AG08395 (cell line): ENCODE results near the gene FBN1.

Experiments
- DNase-seq: peaks from one replicate; pipeline ENCODE4 v3.0.0; 2012; ENCODE audit warnings: mixed read lengths, low spot score

FBN1 gene

DNA sequence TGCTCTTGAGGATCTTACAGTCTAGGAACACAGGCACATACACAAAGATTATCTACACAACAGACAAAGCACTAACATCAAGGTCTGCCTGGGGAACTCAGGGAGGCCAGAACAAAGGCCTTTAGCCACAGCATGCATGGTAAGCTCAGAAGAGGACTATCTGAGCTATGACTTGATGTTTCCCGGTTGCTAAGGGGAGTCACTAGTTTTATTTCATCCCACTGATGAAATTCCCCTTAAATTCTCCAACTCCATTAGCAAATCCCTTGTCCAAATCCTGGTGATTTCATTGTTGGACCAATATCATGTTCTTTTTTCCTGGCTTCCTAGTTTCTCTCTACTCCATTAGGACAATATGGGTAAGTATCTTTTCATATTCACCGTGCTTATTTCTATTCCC lies 23.3 kb downstream of the FBN1 start:
- no peak for DNase-seq

DNA sequence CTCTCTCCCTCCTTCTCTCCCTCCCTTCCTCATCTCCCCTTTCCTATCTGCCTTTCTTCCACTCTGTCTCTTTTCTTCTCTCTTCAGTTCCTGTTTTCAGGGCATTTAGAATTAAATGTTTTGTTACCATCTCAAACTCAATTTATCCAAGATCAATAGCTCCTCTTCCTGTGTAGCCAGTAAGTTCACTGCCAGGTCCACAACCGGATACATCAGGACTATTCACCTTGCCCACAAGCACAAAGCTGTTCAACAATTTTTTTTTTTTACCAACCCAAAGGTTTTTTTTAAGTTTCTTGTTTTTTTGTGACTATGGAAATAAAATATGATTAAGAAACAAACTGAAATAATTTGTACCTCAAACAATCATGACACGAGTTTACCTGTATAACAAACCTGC lies 26.1 kb downstream of the FBN1 start:
- DNase-seq, result no peak

DNA sequence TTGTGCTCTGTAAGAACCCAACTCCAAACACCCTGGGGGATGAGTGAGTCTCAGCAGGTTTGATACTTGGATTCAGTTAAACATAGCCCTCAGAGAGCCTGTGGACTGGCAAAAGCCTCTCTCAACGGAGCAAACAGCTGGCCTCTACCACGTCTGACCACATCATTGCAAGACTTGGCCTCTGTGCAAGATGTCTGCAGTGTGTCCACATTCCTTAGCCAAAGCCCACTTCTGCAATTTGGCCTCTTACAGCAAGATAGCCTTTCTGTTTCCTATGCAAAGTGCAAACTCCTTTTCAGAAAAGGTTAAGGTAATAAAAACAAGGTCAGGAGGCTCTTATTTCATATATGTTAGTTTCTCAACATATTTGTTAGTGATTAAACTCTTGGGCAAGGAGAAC lies 27.9 kb downstream of the FBN1 start:
- peak; percentile 70 for DNase-seq

DNA sequence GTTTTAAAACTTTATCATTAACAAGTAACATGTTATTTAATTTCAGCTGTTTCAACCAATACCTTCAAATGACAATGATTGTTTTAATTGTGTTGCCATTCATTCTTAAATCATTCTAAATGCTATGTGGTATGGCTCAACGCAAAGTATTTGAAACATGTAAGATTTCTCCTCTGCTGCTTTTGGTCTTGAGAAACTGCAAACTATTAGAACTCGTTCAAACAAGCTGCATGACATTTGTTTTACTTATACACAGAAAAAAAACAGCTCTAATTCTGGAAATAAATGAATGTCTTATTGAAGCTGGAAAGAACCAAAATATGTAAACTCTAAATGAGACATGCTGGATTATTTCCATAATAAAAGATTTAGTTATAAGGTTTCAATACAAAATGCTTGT lies 29.3 kb downstream of the FBN1 start:
- no peak for DNase-seq

DNA sequence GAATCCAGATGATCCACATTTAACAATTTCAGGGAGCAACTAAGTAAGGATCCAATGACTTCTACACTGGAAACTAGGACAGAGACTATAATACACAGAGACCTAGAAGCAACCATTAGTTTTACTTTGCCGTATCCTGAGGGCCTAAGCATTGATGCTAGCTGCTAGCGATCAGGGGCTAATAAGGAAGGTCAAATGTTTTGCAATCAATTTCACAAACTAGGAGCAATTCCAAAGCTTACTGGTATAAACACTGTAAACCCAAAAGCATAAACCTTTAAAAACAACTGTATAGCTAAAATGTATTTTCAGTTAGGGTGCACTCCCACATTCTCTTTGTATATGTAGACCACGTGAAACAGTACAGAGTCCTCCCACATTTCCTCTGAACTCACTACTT lies 31.5 kb downstream of the FBN1 start:
- DNase-seq, result no peak

DNA sequence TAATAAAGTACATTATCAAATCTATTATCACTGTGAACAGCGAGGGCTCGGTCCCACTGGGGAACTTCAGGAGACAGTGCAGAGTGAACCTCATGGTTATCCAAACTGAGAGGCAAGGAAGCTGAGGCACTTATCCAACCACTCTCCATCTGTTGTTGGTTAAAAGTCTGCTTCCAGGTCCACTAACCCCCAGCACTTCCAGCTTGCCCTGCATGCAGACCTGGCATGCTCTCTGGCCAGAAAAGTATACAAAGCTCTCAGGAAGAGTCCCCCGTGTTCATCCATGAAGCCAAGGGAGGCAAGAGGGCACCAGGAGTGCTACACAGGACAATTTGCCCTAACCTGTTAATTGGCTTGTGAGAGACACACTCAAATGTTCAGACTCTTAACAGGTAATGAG lies 36.0 kb downstream of the FBN1 start:
- DNase-seq, result no peak

DNA sequence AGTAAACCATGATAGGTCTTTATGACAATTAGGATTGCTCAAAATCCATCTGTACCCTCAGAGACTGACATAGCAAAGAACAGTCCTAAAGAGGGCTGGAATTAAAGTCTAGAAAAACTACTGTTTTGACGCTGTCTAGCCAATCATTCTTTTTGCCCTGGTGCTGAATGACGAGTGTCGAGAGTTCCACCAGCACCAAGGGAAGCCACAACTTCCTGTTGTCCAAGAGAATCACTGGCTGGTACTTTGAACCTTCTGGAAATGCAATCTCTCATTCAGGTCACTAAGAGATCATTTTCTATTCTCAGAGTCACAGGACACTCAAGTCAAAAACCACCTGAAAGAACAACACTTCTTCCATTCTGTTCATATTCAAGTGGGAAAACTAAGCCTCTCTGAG lies 37.7 kb downstream of the FBN1 start:
- DNase-seq, result no peak

DNA sequence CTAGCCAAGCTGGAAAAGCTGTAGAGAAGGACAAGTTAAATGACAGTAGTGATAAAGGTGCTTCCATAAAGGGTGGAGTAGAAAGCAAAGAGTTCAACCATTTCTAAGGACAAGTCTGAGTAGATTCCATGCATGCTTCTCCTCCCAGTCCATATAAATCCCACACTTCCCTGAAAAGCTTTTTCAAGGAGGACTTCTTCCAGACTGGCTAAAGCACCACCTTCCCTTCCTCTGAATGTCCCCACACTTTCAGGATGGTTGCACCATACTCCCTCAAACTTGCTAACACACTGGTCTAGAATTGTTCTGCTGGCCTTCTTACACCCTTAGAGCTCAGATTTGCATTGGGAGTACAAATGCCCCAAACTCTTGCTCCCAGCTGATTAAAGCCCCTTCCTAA lies 40.9 kb downstream of the FBN1 start:
- DNase-seq, result no peak

DNA sequence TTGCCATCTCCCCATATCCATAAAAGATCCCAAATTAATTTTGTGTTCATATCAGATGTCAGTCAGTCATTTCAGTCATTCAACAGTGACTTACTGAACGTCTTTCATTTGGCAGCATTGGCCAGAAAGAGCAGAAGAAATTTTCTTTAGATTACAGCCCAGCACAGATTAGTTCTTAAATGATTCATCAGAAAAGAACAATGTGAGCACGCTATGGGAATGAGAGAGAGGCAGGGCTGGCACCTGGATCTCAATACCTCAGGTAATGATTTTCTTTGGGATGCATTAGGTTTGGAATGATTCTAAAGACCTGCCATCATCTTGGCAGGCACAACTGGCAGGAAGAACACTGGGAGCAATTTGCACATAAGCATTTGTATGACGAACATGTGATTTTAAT lies 41.6 kb downstream of the FBN1 start:
- DNase-seq, result no peak

DNA sequence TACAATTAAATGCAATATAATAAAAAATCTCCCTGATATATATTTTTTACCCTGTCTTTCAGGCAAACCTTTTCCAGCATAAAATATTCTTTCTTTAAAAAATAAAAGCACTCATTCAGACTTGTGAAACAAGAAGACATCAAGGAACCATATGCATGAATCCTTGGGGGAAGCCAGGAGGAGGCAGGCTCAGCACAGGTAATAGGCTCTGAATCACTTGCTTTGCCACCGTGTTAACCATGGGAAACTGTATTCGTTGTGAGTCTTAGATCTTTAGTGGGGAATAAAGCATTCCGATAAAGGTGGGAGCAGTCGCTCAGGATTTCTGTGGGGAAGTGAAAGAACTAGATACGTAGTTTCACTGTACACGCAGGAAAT lies 42.4 kb downstream of the FBN1 start:
- no peak for DNase-seq

DNA sequence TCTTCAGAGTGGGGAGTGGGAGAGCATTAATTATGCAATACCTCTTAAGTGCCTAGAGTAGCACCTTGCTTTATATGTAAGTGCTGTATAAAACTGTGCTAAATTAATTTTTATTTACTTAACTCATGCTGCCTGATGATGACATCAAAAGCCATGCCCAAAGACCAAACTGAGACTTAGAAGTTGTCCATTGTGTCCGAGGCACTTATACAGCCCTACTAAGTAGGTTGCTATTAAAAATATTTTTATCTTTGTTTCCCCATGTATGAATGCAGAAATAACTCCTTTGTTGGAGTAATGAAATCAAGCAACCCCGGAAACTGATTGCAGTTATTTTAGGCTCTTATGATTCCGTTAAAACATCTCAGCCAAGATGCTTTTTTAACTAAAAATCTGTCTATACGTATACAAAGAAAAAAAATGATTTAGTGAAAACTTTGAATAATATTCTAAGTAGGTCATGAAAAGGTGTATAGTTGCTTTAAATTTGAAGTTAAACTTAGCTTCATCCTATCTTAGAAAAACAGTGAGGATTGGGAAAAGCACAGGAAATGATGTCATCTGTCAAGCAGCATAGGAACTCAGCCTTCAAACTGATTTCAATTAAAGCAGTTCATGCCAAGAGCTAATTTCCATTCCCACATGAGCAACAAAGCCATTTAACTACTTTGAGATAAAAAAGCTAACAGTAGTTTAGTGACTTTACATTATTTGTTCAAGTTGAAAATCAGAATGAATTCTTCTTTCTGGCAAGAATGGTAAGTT lies 43.0 kb downstream of the FBN1 start:
- peak; percentile 65 for DNase-seq

DNA sequence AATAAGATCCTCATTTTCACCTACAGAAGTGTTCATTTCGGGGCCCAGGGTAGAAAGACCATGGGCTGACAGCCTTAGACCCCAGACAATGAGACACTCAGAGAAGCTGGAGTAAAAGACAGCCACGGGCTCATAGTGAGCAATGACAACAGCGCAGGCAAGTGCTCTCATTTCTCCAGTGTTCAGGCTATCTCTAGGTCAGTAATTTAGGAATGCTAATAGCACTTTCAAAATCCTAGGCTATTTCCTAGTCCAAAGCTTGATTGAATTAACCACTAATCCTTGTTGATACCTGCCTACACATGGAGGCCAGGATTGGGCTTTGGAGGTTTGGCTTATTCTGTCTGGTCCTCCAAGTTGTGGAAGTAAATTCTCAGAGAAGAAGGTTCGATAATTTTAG lies 44.4 kb downstream of the FBN1 start:
- DNase-seq, result no peak

DNA sequence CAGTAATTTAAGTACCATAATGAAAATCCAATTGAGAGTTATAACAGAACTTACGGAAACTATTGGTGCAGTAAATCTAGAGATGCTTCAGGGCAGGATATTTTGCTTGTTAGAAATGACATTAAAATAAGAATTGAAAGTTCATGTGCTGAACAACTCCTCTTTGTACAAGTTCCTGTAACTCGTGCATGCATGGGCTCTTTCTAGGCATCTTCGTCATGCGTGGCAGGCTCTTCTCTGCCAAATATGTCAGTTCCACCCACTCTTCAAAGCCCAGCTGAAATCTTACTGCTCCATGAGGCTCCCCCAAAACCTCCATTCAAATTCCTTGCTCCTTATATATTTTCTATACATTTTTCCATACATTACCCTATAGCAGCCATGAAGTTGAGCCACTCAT lies 48.7 kb downstream of the FBN1 start:
- DNase-seq, result no peak

DNA sequence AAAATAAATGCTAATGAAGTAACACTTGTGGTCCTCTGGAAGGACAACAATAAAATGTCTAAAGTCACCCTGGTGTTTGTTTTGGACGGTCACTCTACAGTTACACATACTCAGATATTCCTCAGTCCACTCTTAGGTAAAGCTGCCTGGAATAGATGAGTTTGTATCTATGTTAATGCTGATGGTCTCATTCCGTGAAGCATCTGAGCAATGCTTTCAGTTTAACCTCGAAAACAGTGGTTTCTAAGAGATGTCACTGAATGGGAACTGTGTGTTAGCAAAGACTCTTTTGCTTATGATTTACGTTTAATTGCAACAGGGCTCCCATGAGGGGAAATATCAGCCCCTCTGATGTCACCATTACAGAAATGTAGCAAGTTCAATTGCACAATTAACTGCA lies 49.1 kb downstream of the FBN1 start:
- DNase-seq, result no peak

DNA sequence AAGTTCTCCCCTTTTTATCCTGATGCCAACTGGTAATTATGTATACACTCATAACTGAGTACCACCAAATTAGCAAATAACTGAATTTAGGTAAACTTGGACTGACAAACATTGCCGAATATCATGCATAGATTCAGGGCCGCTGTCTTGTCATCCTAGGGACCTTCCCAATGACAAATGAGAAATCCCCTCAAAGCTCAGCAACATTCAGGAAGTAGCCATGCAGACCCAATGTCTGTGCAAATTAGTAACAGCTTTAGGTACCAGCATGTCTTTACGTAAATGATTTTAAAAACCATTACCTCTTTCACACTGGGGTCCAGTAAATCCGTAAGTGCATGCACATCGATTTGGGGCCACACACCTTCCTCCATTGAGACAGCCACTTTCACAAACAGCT lies 49.5 kb downstream of the FBN1 start:
- DNase-seq, result no peak

DNA sequence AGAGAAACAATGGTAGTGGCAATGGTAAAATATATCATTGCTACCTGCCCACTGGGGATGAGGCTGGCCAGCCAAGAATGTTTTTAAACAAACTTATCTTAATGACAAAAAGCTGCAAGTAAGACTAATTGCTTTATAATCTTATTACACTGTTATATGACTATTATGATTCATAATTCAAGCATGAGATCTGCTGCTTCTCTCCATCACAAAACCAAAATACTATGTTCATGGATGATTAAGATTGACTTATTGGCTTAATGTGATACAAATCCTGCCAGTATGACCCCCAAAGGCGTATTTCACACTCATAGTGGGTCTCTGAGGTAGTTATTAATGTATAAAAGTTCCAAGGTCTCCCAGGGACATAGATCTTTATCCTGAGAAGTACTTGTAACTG lies 52.6 kb downstream of the FBN1 start:
- DNase-seq, result no peak

DNA sequence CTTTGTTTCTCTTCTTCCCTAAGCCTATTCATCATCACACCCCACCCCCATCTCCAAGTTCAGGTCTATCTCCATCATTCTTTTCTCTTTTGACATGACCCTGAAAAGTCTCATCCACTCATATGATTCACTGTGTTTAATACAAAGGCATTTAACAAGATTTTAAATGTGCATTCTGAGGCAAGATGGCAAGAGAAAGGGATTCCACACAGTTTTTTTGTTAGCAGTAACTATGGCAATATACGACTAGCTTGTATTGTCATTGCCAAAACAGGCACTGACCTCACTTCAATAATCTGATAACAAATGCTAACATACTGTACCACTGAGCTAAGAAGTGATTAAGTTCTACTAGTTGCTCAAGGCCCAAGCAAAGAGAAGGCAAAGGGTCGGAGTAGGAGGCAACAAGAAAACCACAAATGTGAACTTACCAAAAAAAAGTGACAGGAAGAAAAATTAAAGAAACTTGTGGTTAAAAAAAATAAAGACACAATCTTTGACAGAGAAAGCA lies 53.2 kb downstream of the FBN1 start:
- DNase-seq, result peak; percentile 61

DNA sequence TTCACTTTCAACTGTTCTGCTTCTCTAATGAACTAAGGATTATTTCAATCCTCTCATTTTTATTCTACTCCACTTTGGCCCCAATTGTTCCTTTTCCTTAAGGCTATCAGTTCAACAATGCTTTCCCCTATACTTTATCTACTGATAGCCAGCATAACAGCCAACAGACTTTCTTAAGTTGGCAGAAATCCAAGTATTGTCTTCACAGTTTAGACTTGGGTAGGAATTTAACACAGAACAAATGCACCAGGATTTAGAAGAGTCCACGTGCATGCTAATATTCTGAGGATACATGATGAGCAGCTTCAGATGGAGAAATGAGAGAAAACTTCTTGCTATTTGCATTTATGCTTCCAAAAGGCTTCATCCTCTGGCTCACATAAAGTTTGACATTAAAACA lies 54.8 kb downstream of the FBN1 start:
- no peak for DNase-seq

DNA sequence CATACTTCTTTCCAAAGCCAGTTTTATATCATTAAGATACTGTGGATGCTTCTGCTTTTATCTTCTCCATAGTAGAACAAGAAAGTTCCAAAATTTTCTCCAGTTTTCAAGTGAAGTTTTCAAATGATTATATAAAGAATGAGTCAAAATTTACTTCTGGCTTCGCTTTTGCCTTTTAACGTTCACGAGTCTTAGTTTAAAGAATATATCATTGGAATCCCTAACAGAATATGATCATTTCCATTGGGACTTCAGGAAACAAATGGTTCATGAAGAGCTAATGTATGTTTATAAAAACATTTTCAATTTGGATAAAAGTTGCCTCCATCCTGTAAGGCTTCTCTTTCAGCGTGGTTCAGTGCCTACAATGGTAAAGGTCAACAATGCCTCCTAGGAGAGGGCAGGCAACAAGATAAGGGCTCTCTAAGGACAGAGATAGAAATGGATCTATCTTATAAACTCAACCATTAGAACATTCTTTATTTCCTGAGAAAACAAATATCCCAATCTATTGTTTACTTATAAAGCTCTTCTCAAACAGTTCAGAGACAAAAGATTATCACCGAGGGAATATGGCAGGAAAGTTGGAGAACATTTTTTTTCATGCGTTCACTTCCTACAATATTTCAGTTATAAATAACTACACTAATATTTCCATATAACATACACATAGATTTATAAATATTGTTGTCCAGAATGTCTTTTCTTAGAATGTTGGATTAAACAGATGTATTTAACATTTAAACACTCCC lies 60.5 kb downstream of the FBN1 start:
- no peak for DNase-seq

DNA sequence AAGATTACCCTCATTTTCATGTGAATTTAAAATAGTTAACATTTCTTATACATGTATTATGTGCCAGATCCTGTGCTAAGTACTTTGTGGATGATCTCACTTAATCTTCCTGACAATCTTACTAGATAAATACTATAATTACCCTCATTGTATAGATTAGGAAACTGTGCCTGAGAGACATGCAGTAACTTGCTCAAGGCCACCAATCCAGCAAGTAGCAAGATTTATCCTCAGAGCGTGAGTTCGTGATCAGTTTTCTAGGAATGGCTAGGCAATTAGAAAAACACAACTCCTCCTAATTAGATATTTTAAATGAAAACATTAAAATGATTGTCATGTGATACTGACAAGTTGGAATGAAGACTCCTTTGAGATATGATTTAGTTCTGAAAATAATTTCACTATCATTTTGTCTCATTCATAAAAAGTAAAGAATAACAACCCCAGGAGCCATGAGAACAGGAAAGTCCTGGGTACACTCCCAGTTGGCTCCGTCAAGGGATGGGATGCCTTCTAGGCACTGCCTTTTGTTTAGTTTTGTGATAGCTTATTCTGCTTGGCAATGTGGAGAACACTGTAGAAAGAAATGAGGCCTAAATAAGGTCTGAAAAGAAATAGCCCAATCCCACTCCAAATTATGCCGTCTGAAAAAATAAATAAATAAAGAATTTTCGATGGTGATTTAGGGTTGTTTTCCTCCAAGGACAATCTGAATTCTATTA lies 61.3 kb downstream of the FBN1 start:
- DNase-seq, result no peak

DNA sequence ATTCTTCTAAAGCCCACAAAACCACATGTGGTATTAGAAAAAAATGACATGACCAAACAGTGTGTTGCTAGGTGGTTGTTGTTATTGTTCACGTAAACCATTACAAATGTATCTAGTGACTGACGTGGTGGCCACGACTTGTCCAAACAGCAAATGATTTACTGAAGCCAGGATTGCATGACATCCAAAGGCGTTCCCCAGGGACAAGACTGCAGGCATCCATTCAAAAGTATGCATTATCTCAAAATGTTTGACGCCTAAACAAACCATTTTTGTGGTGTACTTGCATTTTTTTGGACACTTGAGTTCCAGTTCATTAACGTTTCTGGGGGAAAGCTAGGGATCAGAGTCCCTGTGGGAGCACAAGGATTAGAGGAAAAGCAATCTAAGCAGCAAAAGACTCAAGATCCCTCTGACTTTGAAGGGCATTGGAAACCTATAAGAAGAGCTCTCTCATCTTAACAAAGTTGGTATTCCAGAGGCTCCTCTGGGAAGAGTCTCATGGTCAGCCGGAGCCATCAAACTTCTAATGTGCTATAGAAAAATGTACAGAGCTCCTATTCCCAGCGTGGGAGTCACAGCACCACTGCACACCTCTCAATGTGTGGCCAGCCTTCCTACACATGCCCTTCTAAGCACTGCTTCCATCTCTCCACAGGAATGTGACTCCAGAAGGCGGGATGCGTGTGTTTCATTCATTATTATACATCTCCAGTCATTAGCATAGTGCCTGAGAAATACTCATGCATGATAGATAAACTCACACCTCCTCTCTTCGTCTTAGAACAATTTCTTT lies 62.9 kb downstream of the FBN1 start:
- DNase-seq, result peak; percentile 89

DNA sequence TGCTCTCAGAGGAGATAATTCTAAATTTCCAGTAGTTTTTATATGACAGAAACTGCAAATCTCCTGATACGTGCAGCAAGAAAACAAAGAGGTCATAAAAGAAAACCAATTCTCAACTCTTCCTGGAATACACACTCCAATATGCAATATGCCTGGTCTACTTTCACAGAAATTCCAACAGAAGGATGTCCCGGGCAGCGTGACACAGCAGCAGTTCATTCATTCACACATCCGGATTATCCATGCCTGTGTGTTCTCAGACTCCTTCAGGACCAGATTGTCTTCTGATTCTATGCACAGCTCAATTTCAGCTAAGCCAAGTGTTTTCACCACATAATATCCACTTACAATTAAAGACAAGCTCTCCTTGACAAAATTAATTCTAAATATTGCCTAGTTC lies 64.3 kb downstream of the FBN1 start:
- DNase-seq, result no peak
